H7 (cell line): Measurements from ENCODE around the gene NETO1. TPM values are rescaled to one million over a fixed set of nuclear protein-coding genes. Genes with fewer than 3 reads are reported as not detected.

Experiments
- DNase-seq: peaks from one replicate; pipeline ENCODE4 v3.0.0; 2012
- H3K27me3 ChIP-seq: 2 replicates; pipeline ENCODE4 v1.6.0; 2011; ENCODE audit warnings: mild to moderate bottlenecking, low read length; ENCODE audit not compliant: control insufficient read depth, insufficient read depth
- H3K36me3 ChIP-seq: replicated peaks from 2 replicates; pipeline ENCODE4 v1.5.1; 2011; ENCODE audit warnings: low read length; ENCODE audit not compliant: control insufficient read depth, insufficient read depth
- H3K4me3 ChIP-seq: 2 replicates; pipeline ENCODE4 v1.5.1; 2011; ENCODE audit warnings: low read depth, mild to moderate bottlenecking, control low read depth, low read length, moderate library complexity; ENCODE audit not compliant: insufficient read depth
- total RNA-seq: library from RNA; depleted of rRNA; stranded (reverse); fragments of >200 nt; shearing (Covaris generic); gene quantifications from 2 replicates; pipeline ENCODE4 v1.2.3, GENCODE V29; 2014

The NETO1 gene
- total RNA-seq, 1 experiment from 2014 or later, result 15.9 TPM

- DNase-seq, result no peak
- no peak overlapping the region for H3K4me3 ChIP-seq
These were observed 140.6 kb downstream of the NETO1 start for GRCh38 chr18:72727038-72727655.

DNA sequence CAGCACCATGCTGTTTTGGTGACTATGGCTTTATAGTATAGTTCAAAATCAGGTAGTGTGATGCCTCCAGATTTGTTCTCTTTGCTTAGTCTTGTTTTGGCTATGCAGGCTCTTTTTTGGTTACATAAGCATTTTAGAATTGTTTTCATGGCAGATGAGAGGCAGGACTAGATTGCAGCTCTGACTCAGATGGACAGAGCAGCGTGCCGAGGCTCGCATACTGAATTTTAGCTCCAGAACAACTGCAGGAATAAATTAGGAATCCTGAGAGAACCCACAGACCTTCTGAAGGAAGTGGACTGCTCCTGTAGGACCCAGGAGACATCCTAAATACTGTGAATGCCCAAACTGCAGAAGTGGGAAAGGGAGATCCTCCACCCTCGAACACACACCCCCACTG, 141.6 kb downstream of the NETO1 start:
- Histone ChIP-seq H3K4me3 (no peak overlapping the region), H3K36me3 (no peaks in the 10 kb centered on the region), H3K27me3 (no peaks in the 10 kb centered on the region)
- no peak for DNase-seq

More at GRCh38 chr18:72727038-72727655, 140.6 kb downstream of the NETO1 start:
- Histone ChIP-seq H3K36me3 (no peaks in the 10 kb centered on the region), H3K27me3 (no peaks in the 10 kb centered on the region)

DNA sequence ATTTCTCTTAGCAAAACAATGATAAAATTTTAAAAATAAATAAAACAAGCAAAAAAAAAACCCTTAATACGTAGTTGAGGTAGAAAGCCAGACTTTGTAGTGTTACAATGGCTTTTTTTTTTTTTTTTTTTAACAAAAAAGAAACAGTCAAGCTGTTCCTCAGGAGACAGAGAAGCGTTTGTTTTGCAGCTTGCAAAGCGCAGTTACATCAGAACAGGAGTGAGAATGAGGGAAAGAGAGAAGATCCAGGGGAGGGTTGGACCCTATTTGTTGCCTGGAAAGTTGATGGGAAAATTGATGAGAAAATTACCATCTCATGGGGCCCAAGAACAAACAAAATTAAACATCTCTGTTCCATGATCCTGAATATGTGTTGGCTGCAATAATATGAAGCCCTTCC, 146.5 kb downstream of the NETO1 start:
- H3K4me3 ChIP-seq, result no peak overlapping the region
- DNase-seq, result no peak
- H3K27me3 ChIP-seq, result no peaks in the 10 kb centered on the region
- H3K36me3 ChIP-seq, result no peaks in the 10 kb centered on the region

- no peaks in the 10 kb centered on the region for H3K27me3 ChIP-seq
- no peak for DNase-seq
- no peaks in the 10 kb centered on the region for H3K36me3 ChIP-seq
- no peak overlapping the region for H3K4me3 ChIP-seq
These were observed 147.7 kb downstream of the NETO1 start for GRCh38 chr18:72720116-72720515.

- H3K4me3 ChIP-seq, result no peak overlapping the region
- no peak for DNase-seq
- H3K27me3 ChIP-seq, result no peaks in the 10 kb centered on the region
These were observed 163.6 kb downstream of the NETO1 start for GRCh38 chr18:72704202-72704601.

GRCh38 chr18:72700961-72701710, 166.7 kb downstream of the NETO1 start:
- no peaks in the 10 kb centered on the region for H3K36me3 ChIP-seq
- no peaks in the 10 kb centered on the region for H3K27me3 ChIP-seq
- peak; percentile 15 for DNase-seq

More at GRCh38 chr18:72704202-72704601, 163.6 kb downstream of the NETO1 start:
- no peaks in the 10 kb centered on the region for H3K36me3 ChIP-seq

DNA sequence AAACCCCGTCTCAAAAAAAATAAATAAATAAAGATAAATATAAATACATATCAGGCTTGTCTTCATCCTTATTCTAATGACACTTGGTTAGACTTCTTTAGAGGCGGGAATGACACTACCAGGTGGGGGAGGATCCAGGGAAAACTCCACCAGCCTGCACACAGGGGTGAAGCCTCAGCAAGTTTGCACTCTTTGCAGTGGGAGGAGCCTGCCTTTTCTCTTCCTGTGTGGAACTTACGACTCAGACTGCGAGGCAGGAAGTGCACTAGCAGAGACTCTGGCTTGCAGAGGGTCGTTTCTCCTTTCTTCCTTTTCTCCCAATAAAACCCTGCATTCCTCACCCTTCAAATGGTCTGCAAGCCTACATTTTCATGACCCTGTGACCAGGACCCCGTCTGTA, 170.1 kb downstream of the NETO1 start:
- DNase-seq, result no peak
- no peaks in the 10 kb centered on the region for H3K36me3 ChIP-seq
- no peak overlapping the region for H3K4me3 ChIP-seq
- no peaks in the 10 kb centered on the region for H3K27me3 ChIP-seq

More at GRCh38 chr18:72700961-72701710, 166.7 kb downstream of the NETO1 start:
- no peak overlapping the region for H3K4me3 ChIP-seq

- no peaks in the 10 kb centered on the region for H3K36me3 ChIP-seq
- peak; percentile 28 for DNase-seq
- H3K27me3 ChIP-seq, result no peaks in the 10 kb centered on the region
- no peak overlapping the region for H3K4me3 ChIP-seq
These were observed 175.2 kb downstream of the NETO1 start for GRCh38 chr18:72692595-72692994.
